ENCODE results near the gene SSU72. TPM values are rescaled to one million over a fixed set of nuclear protein-coding genes. Genes with fewer than 3 reads are reported as not detected.

SSU72 gene
- polyA plus RNA-seq, 1 donor from 2014 or later, result 56.2 TPM

DNA sequence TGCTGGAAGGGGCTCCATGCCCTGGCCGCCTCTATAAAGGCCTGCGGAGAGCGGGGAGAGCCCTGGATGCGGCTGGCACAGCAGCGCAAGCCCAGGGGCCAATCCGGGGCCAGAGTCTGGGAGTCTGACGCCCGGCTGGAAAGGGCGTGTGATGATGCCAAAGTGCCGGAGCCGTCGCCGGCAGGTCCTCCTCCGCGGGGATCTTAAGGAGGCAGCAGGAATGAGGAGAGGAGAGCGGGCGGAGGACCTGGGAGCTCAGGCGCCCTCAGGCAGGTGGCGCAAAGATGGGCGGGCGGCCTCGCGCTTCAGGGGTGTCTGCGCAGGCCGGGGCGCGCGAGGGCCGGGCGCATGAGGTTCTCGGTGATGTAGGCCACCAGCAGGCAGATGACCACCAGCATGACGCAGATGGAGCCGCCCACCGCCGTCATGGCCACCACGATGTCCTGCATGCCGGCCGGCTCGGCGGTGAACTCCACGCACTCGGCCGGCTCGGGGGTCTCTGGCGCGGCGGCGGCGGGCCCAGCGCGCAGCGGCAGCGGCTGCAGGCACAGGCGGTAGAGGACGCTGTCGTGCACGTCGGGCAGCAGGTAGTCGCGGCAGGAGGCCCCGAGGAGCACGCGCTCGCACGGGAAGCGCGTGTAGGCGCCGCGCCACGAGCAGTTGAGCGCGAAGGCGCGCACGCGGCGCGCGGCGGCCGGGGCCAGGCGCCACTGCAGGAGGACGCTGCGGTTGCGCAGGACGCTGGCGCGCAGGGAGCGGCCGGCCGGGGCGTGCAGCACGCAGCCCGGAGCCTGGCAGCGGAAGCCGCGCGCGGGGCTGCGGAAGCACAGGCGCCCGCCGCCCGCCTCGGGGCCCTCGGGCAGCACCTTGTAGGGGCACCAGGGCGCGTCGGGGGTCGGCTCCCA lies 24.6 kb upstream of the SSU72 start:
- no peak overlapping the region for H3K27ac ChIP-seq (ENCODE audit: low read length)
- H3K27me3 ChIP-seq (ENCODE audit: insufficient read depth, low read depth, low read length), result peaks cover 12% of the 10 kb centered on the region
- H3K4me3 ChIP-seq (ENCODE audit: low read length), result peak overlapping the region; percentile 65
- no peaks in the 10 kb centered on the region for H4K20me1 ChIP-seq (ENCODE audit: insufficient read depth)
- H3K9me2 ChIP-seq (ENCODE audit: insufficient read depth, low read length), result no peaks in the 10 kb centered on the region
- no peak overlapping the region for H2AFZ ChIP-seq (ENCODE audit: low read depth, low read length)
- TF ChIP-seq MXI1 (conservative IDR thresholded peaks at IDR 0.05; ENCODE audit: poor library complexity, severe bottlenecking) (peak; percentile 91), POLR2AphosphoS5 (IDR thresholded peaks at IDR 0.05) (peak; percentile 44), EZH2 (IDR thresholded peaks at IDR 0.05; ENCODE audit: borderline replicate concordance, insufficient read depth, low read length, poor library complexity, severe bottlenecking) (no peak), RAD21 (conservative IDR thresholded peaks at IDR 0.05) (peak; percentile 24), EP300 (conservative IDR thresholded peaks at IDR 0.05; ENCODE audit: poor library complexity, severe bottlenecking) (peak; percentile 17), SMC3 (conservative IDR thresholded peaks at IDR 0.05; ENCODE audit: poor library complexity) (peak; percentile 31), TAF1 (IDR thresholded peaks at IDR 0.05; ENCODE audit: low read depth) (no peak)
- TF ChIP-seq, protein P1, sequence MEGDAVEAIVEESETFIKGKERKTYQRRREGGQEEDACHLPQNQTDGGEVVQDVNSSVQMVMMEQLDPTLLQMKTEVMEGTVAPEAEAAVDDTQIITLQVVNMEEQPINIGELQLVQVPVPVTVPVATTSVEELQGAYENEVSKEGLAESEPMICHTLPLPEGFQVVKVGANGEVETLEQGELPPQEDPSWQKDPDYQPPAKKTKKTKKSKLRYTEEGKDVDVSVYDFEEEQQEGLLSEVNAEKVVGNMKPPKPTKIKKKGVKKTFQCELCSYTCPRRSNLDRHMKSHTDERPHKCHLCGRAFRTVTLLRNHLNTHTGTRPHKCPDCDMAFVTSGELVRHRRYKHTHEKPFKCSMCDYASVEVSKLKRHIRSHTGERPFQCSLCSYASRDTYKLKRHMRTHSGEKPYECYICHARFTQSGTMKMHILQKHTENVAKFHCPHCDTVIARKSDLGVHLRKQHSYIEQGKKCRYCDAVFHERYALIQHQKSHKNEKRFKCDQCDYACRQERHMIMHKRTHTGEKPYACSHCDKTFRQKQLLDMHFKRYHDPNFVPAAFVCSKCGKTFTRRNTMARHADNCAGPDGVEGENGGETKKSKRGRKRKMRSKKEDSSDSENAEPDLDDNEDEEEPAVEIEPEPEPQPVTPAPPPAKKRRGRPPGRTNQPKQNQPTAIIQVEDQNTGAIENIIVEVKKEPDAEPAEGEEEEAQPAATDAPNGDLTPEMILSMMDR (IDR thresholded peaks at IDR 0.05; ENCODE audit: poor library complexity, severe bottlenecking), result peak; percentile 73
- TF ChIP-seq, protein P2, sequence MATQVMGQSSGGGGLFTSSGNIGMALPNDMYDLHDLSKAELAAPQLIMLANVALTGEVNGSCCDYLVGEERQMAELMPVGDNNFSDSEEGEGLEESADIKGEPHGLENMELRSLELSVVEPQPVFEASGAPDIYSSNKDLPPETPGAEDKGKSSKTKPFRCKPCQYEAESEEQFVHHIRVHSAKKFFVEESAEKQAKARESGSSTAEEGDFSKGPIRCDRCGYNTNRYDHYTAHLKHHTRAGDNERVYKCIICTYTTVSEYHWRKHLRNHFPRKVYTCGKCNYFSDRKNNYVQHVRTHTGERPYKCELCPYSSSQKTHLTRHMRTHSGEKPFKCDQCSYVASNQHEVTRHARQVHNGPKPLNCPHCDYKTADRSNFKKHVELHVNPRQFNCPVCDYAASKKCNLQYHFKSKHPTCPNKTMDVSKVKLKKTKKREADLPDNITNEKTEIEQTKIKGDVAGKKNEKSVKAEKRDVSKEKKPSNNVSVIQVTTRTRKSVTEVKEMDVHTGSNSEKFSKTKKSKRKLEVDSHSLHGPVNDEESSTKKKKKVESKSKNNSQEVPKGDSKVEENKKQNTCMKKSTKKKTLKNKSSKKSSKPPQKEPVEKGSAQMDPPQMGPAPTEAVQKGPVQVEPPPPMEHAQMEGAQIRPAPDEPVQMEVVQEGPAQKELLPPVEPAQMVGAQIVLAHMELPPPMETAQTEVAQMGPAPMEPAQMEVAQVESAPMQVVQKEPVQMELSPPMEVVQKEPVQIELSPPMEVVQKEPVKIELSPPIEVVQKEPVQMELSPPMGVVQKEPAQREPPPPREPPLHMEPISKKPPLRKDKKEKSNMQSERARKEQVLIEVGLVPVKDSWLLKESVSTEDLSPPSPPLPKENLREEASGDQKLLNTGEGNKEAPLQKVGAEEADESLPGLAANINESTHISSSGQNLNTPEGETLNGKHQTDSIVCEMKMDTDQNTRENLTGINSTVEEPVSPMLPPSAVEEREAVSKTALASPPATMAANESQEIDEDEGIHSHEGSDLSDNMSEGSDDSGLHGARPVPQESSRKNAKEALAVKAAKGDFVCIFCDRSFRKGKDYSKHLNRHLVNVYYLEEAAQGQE (IDR thresholded peaks at IDR 0.05; ENCODE audit: borderline replicate concordance), result no peak
- H3K79me2 ChIP-seq (replicated peaks; ENCODE audit: insufficient read depth, low read length), result no peaks in the 10 kb centered on the region
- no peak overlapping the region for H3K4me2 ChIP-seq (ENCODE audit: low read length)
- H3K9ac ChIP-seq (ENCODE audit: low read length), result peak overlapping the region; percentile 16
- H3K36me3 ChIP-seq (ENCODE audit: insufficient read depth, low read length), result no peaks in the 10 kb centered on the region
- H3F3A ChIP-seq (ENCODE audit: insufficient read depth, low read length, poor library complexity, severe bottlenecking), result no peaks in the 10 kb centered on the region
- no peaks in the 10 kb centered on the region for H3K9me3 ChIP-seq (ENCODE audit: low read length)

DNA sequence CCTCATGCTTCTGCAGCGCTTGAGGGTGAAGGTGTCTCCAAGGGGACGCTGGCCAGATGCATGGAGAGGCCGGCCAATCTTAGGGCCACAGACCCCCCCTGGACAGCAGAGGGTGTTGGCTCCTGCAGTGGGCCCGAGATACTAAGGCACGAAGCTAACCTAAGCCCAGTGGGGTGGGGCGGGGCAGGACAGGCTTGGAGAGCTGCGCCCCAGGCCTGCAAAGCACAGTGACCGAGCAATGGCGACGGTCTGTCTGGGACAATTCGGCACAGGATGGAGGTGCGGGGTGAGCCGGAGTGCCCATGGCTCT lies 24.0 kb upstream of the SSU72 start:
- H3K4me2 ChIP-seq (ENCODE audit: low read length), result no peak overlapping the region

More for the DNA sequence above, 24.0 kb upstream of the SSU72 start:
- peaks cover 12% of the 10 kb centered on the region for H3K27me3 ChIP-seq (ENCODE audit: insufficient read depth, low read depth, low read length)
- H3K79me2 ChIP-seq (replicated peaks; ENCODE audit: insufficient read depth, low read length), result no peaks in the 10 kb centered on the region
- TF ChIP-seq EP300 (conservative IDR thresholded peaks at IDR 0.05; ENCODE audit: poor library complexity, severe bottlenecking), result no peak
- no peak for TF ChIP-seq MXI1 (conservative IDR thresholded peaks at IDR 0.05; ENCODE audit: poor library complexity, severe bottlenecking)
- TF ChIP-seq, protein P1 (IDR thresholded peaks at IDR 0.05; ENCODE audit: poor library complexity, severe bottlenecking), result no peak
- no peak for TF ChIP-seq EZH2 (IDR thresholded peaks at IDR 0.05; ENCODE audit: borderline replicate concordance, insufficient read depth, low read length, poor library complexity, severe bottlenecking)
- TF ChIP-seq, protein P2 (IDR thresholded peaks at IDR 0.05; ENCODE audit: borderline replicate concordance), result no peak
- TF ChIP-seq TAF1 (IDR thresholded peaks at IDR 0.05; ENCODE audit: low read depth), result no peak
- no peak for TF ChIP-seq POLR2AphosphoS5 (IDR thresholded peaks at IDR 0.05)
- TF ChIP-seq RAD21 (conservative IDR thresholded peaks at IDR 0.05), result no peak
- no peak for TF ChIP-seq SMC3 (conservative IDR thresholded peaks at IDR 0.05; ENCODE audit: poor library complexity)
- H3K9ac ChIP-seq (ENCODE audit: low read length), result no peak overlapping the region
- peak overlapping the region; percentile 65 for H3K4me3 ChIP-seq (ENCODE audit: low read length)
- H2AFZ ChIP-seq (ENCODE audit: low read depth, low read length), result no peak overlapping the region
- H3K36me3 ChIP-seq (ENCODE audit: insufficient read depth, low read length), result no peaks in the 10 kb centered on the region
- H3K9me3 ChIP-seq (ENCODE audit: low read length), result no peaks in the 10 kb centered on the region
- H3F3A ChIP-seq (ENCODE audit: insufficient read depth, low read length, poor library complexity, severe bottlenecking), result no peaks in the 10 kb centered on the region
- H3K27ac ChIP-seq (ENCODE audit: low read length), result no peak overlapping the region
- H4K20me1 ChIP-seq (ENCODE audit: insufficient read depth), result no peaks in the 10 kb centered on the region
- H3K9me2 ChIP-seq (ENCODE audit: insufficient read depth, low read length), result no peaks in the 10 kb centered on the region

Data from neural cell (in vitro differentiated cells).